ENCODE data around the gene BORCS5.

- TF ChIP-seq EZH2 (IDR thresholded peaks at IDR 0.05; ENCODE audit: low read length, missing control alignments): no peak
- TF ChIP-seq, protein P1, sequence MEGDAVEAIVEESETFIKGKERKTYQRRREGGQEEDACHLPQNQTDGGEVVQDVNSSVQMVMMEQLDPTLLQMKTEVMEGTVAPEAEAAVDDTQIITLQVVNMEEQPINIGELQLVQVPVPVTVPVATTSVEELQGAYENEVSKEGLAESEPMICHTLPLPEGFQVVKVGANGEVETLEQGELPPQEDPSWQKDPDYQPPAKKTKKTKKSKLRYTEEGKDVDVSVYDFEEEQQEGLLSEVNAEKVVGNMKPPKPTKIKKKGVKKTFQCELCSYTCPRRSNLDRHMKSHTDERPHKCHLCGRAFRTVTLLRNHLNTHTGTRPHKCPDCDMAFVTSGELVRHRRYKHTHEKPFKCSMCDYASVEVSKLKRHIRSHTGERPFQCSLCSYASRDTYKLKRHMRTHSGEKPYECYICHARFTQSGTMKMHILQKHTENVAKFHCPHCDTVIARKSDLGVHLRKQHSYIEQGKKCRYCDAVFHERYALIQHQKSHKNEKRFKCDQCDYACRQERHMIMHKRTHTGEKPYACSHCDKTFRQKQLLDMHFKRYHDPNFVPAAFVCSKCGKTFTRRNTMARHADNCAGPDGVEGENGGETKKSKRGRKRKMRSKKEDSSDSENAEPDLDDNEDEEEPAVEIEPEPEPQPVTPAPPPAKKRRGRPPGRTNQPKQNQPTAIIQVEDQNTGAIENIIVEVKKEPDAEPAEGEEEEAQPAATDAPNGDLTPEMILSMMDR (conservative IDR thresholded peaks at IDR 0.05 in 1 of 2, IDR thresholded peaks at IDR 0.05 in 1 of 2; ENCODE audit: low read depth in 1 of 2, low read length in 2 of 2): no peak
Observed at GRCh38 chr12:12336511-12336910, 20.4 kb upstream of the BORCS5 start.

Data from fibroblast of lung (primary cell).